Gastrocnemius medialis (tissue), 4 donors: Measurements from ENCODE around the gene SPTBN4.

Experiments used
- CTCF ChIP-seq, 5 experiments: fragments of 450-650 bp in 3 of 5; fragments of 200-600 bp in 2 of 5; sonication (generic) in 2 of 5; IDR thresholded peaks in 4 of 5; conservative IDR thresholded peaks in 1 of 5; 1 replicate in 4 of 5; 2 replicates in 1 of 5; pipeline ENCODE4 v1.5.1; 2016 to 2019; ENCODE audit warnings: antibody characterized with exemption in 5 of 5, mild to moderate bottlenecking in 3 of 5, moderate library complexity in 3 of 5
- POLR2A ChIP-seq, 2 donors: fragments of 450-650 bp; IDR thresholded peaks; one replicate each; pipeline ENCODE4 v1.6.1; 2017; ENCODE audit warnings: antibody characterized with exemption in 2 of 2, mild to moderate bottlenecking in 2 of 2, moderate library complexity in 2 of 2

GRCh38 chr19:40623403-40624251, 156.8 kb downstream of the SPTBN4 start:
- TF ChIP-seq CTCF (IDR thresholded peaks at IDR 0.05 in 4 of 5, conservative IDR thresholded peaks at IDR 0.05 in 1 of 5) (no peak), POLR2A (IDR thresholded peaks at IDR 0.05) (no peak)
